Adrenal gland (tissue), 19 donors: ENCODE measurements around the gene ZNF30. TPM values are rescaled to one million over a fixed set of nuclear protein-coding genes. Genes with fewer than 3 reads are reported as not detected.

Experiments
- DNase-seq, 7 donors: peaks; one replicate each; pipeline ENCODE4 v3.0.0-alpha.2; 2019 to 2020
- H3K27ac ChIP-seq, 5 donors: fragments of 200-600 bp; sonication (generic) in 4 of 5; 1 replicate in 3 of 5; 2 replicates in 2 of 5; pipeline versions ENCODE4 v1.5.1 to v1.8.0; 2016 to 2020; ENCODE audit warnings: mild to moderate bottlenecking in 1 of 5
- H3K27me3 ChIP-seq: fragments of 200-600 bp; 2 replicates; pipeline ENCODE4 v1.8.0; 2021
- H3K36me3 ChIP-seq, 2 donors: fragments of 200-600 bp; replicated peaks in 1 of 2; 1 replicate in 1 of 2; 2 replicates in 1 of 2; pipeline versions ENCODE4 v1.5.1 to v1.8.0; 2018 to 2022
- H3K4me1 ChIP-seq, 2 donors: fragments of 200-600 bp; replicated peaks in 1 of 2; 1 replicate in 1 of 2; 2 replicates in 1 of 2; pipeline versions ENCODE4 v1.5.1 to v1.8.0; 2018 to 2021
- H3K4me3 ChIP-seq, 4 donors: fragments of 200-600 bp; sonication (generic) in 3 of 4; one replicate each; pipeline ENCODE4 v1.5.1; 2016 to 2018
- H3K9me3 ChIP-seq, 3 donors: fragments of 200-600 bp; sonication (generic) in 1 of 3; replicated peaks in 1 of 3; 1 replicate in 2 of 3; 2 replicates in 1 of 3; pipeline versions ENCODE4 v1.5.1 to v1.8.0; 2016 to 2021
- POLR2A ChIP-seq, 2 donors: fragments of 450-650 bp; IDR thresholded peaks; one replicate each; pipeline ENCODE4 v1.6.1; 2017; ENCODE audit warnings: antibody characterized with exemption in 2 of 2, mild to moderate bottlenecking in 2 of 2, moderate library complexity in 1 of 2
- WGBS, 4 donors: extraction: QIAGEN DNeasy Blood & Tissue Kit in 2 of 4; methylation state at CpG; one replicate each; pipeline versions ENCODE4 v1.1.5 to v1.1.7; 2013 to 2017; 5-methylcytosine and 5-hydroxymethylcytosine counted together
- intact Hi-C, 2 donors: fragments of 100-400 bp; cut with DNase I; formaldehyde crosslinking; loops; one replicate each; pipeline versions ENCODE4 v1.14.1 to v1.15.0; 2022 to 2023
- long read RNA-seq, 10 donors: library from polyadenylated mRNA in 3 of 10; unstranded in 2 of 10; stranded (forward) in 1 of 10; transcript quantifications; one replicate each; pipeline ENCODE4 v2.0.0 and lab custom pipeline, GENCODE V29; 2021 to 2026
- polyA plus RNA-seq, 3 donors: library from polyadenylated mRNA; stranded (reverse); fragments of 200-250 nt in 2 of 3; fragments of 350-450 nt in 1 of 3; fragmentation: Illumina TruSeq in 1 of 3; extraction: RNeasy Lipid Tissue Mini Kit (QIAGEN cat#74804) in 1 of 3; gene quantifications; one replicate each; pipeline ENCODE4 v1.2.3, GENCODE V29; 2013 to 2014
- total RNA-seq, 9 donors: library from RNA; depleted of rRNA in 4 of 9; stranded (reverse); fragments of >200 nt in 4 of 9; fragments of 120-200 nt in 1 of 9; fragmentation: NEBNext Ultra II Directional in 1 of 9; extraction: Animal tissue kit (Norgen Biotek cat#: 25700) in 1 of 9; gene quantifications; one replicate each; pipeline versions ENCODE4 v1.1.0 to v1.2.4, GENCODE V29; 2013 to 2023
- TF ChIP-seq, protein P1 (sequence below), 6 experiments: fragments of 450-650 bp in 4 of 6; fragments of 200-600 bp in 2 of 6; sonication (generic) in 1 of 6; IDR thresholded peaks; 1 replicate in 5 of 6; 2 replicates in 1 of 6; pipeline versions ENCODE4 v1.5.1 to v1.8.0; 2016 to 2021; ENCODE audit warnings: antibody characterized with exemption in 6 of 6, mild to moderate bottlenecking in 2 of 6, moderate library complexity in 1 of 6
- donor health status: healthy with polysubstance abuse.
- donor health status: Bipolar disorder and iron deficiency.
- donor health status: DM: yes; HTN: yes; CAD: no.
- donor health status: DM: no; HTN: no; CAD: no.
- donor health status: DM: no; HTN: no; CAD: no.
- donor health status: DM: yes; HTN: yes; CAD: no.

The ZNF30 gene
- 1 to 10 TPM; 2.1 to 5.6 (median 3.6) TPM for total RNA-seq
- 1 to 10 TPM; 2.8 to 5.3 (median 3.6) TPM for polyA plus RNA-seq
- long read RNA-seq, donor 1, partial matches to known transcripts, result 0 of 1 reads
- long read RNA-seq, donor 1, other reads (novel, unspliced or antisense), result 0 of 1 reads
- long read RNA-seq, donor 2, result 0 reads
- long read RNA-seq, donor 3, result 0 reads
- long read RNA-seq, donor 4, partial matches to known transcripts, result 0 of 3 reads
- long read RNA-seq, donor 4, other reads (novel, unspliced or antisense), result 2 of 3 reads
- long read RNA-seq, donor 5, partial matches to known transcripts, result 0 of 7 reads
- long read RNA-seq, donor 5, other reads (novel, unspliced or antisense), result 0 of 7 reads
- long read RNA-seq, donor 6, partial matches to known transcripts, result 0 of 4 reads
- long read RNA-seq, donor 6, other reads (novel, unspliced or antisense), result 2 of 4 reads
- long read RNA-seq, donor 7, result 0 reads
- long read RNA-seq, donor 8, partial matches to known transcripts, result 0 of 1 reads
- long read RNA-seq, donor 8, other reads (novel, unspliced or antisense), result 0 of 1 reads
- long read RNA-seq, donor 9, partial matches to known transcripts, result 0 of 1 reads
- long read RNA-seq, donor 9, other reads (novel, unspliced or antisense), result 0 of 1 reads
- long read RNA-seq, donor 10, result 0 reads

DNA sequence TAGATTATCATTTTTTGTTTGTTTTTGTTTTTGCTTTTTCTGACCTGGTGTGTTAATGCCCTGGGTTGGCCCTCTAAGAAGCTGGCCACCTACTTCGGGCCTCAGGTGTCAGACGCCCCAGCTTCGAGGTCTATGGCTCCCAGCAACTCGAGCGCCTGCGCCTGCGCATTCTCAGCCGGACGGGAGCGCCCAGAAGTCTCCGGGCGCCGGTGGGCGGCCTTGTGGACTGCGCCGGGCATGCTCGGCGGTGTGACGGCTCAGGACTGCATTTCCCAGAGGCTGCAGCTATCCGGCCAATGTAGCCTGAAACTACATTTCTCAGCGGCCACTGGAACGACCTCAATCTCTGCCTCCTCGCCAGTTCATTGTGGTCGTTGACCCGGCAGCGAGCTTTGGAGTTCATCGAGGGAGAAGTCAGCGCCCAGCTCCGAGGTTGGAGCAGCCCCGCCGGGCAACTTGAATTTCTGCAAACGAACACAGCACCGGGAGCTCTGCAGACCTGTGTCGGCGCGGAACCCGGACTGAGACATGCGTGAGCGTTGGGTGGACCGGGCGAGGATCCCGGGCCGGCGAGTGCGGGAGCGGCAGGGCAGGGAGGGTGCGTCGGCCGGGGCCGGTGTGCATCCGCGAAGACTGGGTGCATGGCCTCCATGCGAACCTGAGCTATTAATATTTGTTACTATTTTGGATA, at the start of gene ZNF30:
Gene ZNF30 (plus strand): TSS at position 219 of the 691 bp plus-strand sequence. CDS start 3,045 bp downstream, outside the sequence.
- DNase-seq, result peak; percentile 88 to 96 (median 93)
- H3K9me3 ChIP-seq, result no peaks in the 10 kb centered on the region
- no peaks in the 10 kb centered on the region for H3K36me3 ChIP-seq
- no peaks in the 10 kb centered on the region for H3K27me3 ChIP-seq
- WGBS, 4 donors, result 0 to 1% (median 0%) methylated on average over 39 to 53 of the region's 53 CpGs
- TF ChIP-seq POLR2A (IDR thresholded peaks at IDR 0.05), result peak in 1 of 2 donors; percentile 78
- TF ChIP-seq, protein P1, sequence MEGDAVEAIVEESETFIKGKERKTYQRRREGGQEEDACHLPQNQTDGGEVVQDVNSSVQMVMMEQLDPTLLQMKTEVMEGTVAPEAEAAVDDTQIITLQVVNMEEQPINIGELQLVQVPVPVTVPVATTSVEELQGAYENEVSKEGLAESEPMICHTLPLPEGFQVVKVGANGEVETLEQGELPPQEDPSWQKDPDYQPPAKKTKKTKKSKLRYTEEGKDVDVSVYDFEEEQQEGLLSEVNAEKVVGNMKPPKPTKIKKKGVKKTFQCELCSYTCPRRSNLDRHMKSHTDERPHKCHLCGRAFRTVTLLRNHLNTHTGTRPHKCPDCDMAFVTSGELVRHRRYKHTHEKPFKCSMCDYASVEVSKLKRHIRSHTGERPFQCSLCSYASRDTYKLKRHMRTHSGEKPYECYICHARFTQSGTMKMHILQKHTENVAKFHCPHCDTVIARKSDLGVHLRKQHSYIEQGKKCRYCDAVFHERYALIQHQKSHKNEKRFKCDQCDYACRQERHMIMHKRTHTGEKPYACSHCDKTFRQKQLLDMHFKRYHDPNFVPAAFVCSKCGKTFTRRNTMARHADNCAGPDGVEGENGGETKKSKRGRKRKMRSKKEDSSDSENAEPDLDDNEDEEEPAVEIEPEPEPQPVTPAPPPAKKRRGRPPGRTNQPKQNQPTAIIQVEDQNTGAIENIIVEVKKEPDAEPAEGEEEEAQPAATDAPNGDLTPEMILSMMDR (IDR thresholded peaks at IDR 0.05), result peak in 1 of 6 experiments; percentile 11
- H3K4me1 ChIP-seq, result peaks cover 0 to 9% of the 10 kb centered on the region in 2 donors
- intact Hi-C loops, result no loop called here
- H3K4me3 ChIP-seq, result peak within 1 kb of the TSS; percentile 37 to 57 (median 48)
- peak within 1 kb of the TSS; percentile 11 to 78 (median 66) for H3K27ac ChIP-seq

GRCh38 chr19:34879563-34879962, 47.1 kb upstream of the ZNF30 start:
- no peak overlapping the region for H3K27ac ChIP-seq
- TF ChIP-seq POLR2A (IDR thresholded peaks at IDR 0.05), result no peak
- TF ChIP-seq, protein P1 (IDR thresholded peaks at IDR 0.05), result no peak
- intact Hi-C loops, result no loop called here
- H3K27me3 ChIP-seq, result no peaks in the 10 kb centered on the region
- H3K36me3 ChIP-seq, result no peaks in the 10 kb centered on the region
- DNase-seq, result no peak
- no peak overlapping the region for H3K4me3 ChIP-seq
- no peaks in the 10 kb centered on the region for H3K4me1 ChIP-seq
- no peaks in the 10 kb centered on the region for H3K9me3 ChIP-seq

DNA sequence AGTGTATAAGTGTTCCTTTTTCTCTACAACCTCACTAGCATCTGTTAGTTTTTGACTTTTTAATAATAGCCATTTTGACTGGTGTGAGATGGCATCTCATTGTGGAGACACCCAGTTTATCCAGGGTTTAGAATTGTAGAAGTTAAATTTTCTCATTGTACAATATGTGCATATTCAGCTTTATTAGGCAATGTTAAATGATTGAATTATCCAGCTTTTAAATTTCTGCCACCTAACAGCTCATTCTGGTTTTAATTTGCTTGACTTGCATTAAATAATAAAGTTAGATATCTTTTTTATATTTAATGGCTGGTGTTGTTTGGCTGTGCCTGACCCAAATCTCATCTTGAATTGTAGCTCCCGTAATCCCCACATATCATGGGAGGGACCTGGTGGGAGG, 46.7 kb upstream of the ZNF30 start:
- Histone ChIP-seq H3K4me3 (no peak overlapping the region), H3K27ac (no peak overlapping the region), H3K4me1 (no peaks in the 10 kb centered on the region), H3K9me3 (no peaks in the 10 kb centered on the region), H3K36me3 (no peaks in the 10 kb centered on the region), H3K27me3 (no peaks in the 10 kb centered on the region)
- intact Hi-C loops, result no loop called here
- DNase-seq, result no peak
- 74 to 91% (median 82%) methylated on average over 1 of the region's 1 CpG for WGBS, 4 donors
- no peak for TF ChIP-seq POLR2A (IDR thresholded peaks at IDR 0.05)
- TF ChIP-seq, protein P1 (IDR thresholded peaks at IDR 0.05), result no peak

DNA sequence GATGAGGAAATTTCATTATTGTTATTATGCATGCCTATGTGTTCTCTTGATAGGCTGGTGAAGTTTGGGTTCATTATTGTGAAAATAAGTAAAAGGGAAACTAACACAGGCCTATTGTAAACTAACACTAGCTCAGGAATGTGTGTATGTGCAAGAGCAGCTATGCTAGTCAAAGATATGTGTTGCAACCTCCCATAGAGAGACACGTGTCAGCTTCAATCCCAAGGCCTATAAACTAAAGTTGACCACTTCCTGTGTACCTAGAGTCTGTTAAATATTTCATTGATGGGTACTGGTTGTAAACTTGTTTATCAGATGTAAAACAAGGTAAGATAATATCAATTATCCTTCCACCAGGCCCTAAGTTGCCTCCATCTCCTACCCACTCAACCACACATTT, 44.7 kb upstream of the ZNF30 start:
- 56 to 70% (median 64%) methylated on average over 1 of the region's 1 CpG for WGBS, 4 donors
- no peak for DNase-seq
- Histone ChIP-seq H3K27me3 (no peaks in the 10 kb centered on the region), H3K4me1 (no peaks in the 10 kb centered on the region), H3K36me3 (no peaks in the 10 kb centered on the region), H3K4me3 (no peak overlapping the region), H3K27ac (no peak overlapping the region), H3K9me3 (peaks cover 0 to 8% (median 0%) of the 10 kb centered on the region in 3 donors)
- no peak for TF ChIP-seq POLR2A (IDR thresholded peaks at IDR 0.05)
- TF ChIP-seq, protein P1 (IDR thresholded peaks at IDR 0.05), result no peak
- intact Hi-C loops, result no loop called here
